GM21576 (cell line): ENCODE data around the gene ATXN1.
A peak's percentile ranks its signal among the peaks of the same experiment; 100 is the strongest.
"Not testable (repeated sequence)": the region's sequence is repeated elsewhere in the genome, so short reads cannot be mapped to it uniquely, and the experiment has no call there.

Experiments used
- ATAC-seq: cut with Tn5 transposase; IDR thresholded peaks from one replicate; pipeline ENCODE4 v1.9.1; 2021; ENCODE audit warnings: mild to moderate bottlenecking, moderate library complexity; ENCODE audit not compliant: unreplicated experiment

The ATXN1 gene

DNA sequence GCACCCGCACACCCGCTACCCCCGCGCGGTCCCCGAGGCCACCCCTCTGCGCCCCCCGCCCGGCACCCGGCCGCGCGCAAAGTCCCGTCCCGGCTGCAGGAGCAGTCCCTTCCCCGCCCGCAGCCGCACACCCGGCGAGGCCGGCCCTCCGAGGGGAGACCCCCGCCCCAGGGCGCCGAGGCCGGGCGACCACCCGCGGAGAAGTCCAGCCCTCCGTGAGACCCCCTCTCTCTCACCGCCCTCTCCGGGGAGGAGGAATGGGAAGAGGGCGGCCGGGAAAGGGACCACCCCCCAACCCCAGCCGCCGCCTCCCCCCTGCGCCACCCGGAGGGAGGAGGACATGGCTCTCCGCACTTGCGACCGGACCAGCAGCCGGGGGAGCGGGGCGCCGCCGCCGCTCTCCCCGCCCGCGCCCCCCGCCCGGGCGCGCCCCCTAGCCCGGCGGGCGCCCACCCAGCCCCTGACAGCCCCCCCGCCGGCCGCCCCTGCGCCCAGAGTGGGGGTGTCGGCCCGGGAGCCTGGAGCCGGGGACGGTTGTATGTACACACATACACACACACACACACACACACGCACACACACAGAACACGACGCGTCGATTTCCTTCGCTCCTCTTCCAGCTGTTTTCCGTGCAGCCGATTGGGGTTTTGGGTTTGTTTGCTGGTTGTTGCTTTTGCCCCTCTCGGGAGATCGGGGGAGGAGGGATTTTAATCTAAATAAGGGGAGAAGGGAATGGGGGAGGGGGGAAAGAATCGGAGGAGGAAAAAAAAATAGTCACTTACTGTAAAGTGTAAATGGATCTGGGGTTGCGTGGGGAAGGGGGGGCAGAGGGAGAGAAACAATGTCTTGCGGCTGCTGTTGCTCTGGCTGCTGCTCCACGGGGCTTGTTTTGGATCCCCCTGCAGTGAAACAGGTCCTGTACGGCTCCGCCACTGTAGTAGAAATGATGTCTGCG lies at the start of gene ATXN1:
TSS of gene ATXN1 (minus strand) at position 945 of the 955 bp plus-strand sequence.
- peak; percentile 1 for ATAC-seq

DNA sequence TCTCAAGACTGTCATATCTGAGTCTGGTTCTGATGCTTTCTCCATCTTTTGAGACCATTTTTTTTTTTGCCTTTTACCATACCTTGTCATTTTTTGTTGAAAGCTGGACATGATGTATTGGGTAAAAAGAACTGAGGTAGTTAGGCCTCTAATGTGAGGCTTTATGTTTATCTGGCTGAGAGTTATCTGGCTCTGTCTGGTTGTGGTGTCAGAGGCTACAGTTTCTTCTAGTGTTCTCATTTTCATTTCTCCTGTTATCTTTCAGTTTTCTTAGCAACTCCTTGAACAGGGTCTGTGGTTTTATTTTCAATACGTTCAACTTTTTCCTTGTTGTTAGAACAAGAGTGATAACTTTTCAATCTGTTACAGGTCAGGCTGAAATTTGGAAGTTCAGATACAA lies 49.2 kb upstream of the ATXN1 start:
- no peak for ATAC-seq

DNA sequence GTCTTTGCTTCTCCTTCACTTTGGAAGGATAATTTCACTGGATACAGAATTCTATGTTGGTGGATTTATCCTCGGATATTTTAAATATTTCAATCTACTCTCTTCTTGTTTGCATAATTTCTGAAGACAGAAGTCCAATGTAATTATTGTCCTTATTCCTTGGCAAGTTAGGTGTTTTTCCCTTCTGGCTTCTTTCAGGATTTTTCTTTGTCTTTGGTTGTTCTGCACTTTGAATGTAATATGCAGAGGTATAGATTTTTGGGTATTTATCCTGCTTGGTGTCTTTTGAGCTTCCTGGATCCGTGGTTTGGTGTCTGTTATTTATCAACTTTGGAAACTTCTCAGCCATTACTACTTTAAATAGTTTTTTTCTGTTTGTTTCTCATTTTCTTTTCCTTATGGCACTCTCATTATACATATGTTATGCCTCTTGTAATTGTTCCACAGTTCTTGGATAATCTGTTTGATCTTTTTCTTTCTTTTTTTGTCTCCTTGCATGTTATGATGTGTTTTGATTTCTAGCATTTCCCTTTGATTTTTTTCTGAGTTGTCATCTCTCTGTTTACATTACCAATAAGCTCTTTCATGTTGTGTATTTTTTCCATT lies 48.6 kb upstream of the ATXN1 start:
- no peak for ATAC-seq

DNA sequence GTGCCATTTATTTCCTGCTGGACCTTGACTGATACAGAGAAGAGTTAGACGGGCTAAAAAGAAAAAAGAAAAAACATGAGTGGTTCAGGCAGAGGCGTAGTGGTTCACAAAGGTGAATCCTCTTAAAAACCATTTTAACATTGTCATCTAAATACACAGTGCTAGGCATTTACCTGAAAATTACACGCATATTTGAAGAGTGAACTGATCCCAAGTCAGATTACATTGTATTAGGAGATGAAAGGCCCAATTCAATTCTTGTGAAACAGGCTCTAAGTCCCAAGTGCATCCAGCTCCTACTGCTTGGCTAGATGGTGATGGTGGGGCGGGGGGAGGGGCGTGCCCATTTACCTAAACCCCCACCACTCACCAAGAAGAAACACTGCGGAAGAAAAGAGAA lies 46.7 kb upstream of the ATXN1 start:
- no peak for ATAC-seq

DNA sequence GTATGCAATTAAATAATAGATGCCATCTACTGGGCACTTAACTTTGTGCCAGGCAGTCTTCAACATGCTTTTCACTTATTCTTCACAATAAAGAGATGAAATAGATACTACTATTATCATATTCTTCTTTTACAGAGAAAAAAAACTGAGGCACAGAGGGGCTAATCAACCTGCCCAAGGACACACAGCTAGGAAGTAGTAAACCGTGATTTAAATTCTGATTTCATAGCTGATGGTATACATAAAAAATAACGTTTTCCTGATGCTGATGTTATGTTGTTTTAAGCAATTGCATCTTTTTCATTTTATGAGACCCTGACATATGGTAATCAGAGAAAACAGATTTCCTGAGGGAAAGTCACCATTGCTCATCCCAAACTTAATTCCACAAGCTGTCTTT lies 45.1 kb upstream of the ATXN1 start:
- no peak for ATAC-seq

DNA sequence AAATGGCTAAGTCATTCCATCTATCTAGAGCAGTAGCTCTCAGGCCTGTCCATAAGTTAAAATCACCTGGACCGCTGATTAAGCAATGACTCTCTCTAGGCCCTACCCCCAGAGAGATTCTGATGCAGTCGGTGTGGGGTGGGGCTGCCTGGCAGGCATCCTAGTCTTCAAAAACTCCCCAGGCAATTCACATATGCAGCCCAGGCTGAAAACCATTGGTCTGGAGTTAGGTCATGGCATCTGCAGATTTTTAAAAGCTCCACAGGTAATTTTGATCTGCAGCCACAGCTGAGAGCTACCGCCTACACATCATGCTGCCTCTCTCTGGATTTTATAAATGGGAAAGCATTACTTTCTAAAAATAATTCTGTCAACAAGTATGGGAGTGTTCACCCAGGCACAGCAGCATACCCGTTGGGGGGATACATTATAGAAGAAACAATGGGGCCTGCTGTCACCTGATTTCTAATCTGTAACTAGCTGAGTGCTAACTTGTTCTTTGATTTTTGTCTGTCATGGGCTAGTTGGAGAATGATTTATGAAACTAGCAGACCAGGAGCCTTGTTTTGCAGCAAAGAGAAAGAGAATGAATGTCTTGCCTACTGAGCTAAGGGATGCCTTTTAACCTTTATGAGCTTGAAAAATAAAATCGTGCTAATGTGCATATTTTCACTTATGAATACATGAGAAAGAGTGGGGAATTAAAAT lies 44.1 kb upstream of the ATXN1 start:
- ATAC-seq: no peak

DNA sequence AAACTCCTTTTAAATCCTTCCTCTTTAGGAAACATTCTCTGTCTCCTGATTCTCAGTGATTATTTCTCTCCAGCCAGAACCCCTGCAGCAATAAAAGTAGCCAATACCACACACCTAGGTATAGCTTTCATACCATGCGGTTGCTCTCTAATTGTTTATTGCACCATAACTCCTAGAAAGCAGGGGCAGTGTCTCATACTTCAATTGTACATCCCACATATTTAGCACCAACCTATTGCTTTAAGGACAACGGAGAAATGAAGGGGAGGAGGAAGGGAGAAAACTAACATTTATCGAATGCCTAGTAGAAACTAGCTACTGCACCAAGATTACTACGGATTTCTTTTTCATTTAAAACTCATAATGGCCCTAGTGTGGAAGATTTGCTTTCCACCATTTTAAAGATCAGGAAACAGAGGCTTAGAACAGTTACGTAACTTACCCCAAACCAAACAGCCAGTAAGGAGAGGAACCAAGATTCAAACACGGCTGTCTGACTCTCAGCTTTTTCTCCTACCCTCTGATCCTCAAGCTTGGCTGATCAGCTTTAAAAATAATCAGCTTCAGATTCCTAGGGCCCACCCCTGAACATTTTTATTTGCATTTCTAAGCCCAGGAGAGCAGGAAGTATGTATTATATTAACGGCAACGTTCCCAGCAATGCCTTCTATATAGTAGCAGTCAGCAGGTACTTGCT lies 43.4 kb upstream of the ATXN1 start:
- no peak for ATAC-seq

DNA sequence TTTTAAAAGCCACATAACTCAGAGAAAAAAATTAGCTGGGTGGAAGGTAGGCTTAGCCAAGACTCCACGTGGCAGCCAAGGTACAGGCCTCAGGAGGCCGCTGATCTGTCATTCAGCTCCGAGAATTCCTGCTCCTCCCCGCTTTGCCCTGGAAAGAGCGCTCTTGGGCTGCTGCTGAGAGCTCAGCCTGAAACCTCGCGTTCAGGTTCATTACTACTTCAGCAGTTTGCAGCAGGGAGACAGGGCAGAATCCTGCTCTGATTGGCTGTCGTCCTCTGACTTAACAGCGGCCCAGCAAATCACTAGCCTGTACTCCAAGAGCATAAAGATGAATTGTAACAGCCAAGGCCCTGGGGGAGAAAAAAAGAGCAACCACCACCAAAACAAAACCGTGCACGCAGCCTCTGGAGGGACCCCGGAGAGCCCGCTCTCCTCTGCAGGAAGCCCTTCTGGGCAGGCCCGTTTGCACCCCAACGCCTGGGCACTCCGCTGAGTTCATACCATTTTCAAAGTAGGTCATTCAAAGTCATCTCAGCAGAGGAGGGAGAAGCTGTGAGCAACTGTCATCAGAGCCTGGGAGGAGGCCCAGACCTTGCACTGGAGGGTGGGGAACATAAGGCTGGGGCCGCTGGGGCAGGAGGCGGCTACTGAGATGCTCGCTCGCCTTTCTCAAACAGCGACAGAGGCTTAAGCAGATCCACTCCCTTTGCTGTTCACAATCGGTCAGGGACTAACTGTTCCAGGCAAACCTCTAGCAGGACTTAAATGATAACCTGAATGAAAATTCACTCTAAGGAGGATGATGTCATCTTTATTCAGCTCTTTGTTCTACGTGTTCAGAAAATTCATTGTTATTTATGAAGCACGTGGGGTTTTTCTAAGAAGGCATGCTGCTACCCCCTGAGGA lies 42.3 kb upstream of the ATXN1 start:
- no peak for ATAC-seq

DNA sequence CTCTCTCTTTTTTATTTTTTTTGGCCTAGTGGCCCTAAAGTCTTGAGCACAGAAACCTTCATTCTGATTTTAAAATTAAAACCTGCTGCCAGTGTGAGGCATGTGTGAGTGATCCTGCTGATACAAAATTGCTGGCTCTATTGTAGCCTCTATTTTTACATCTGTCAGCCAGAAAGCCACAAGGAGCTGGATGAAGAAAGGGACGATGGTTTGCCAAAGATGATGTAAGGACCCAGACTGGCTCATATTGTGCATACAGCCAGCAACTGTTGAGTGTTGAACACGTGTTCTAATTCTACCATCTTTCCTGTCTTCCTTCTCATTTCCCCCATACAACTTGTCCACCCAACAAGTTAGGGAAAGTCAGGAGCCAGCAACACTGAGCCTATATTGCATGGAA lies 40.8 kb upstream of the ATXN1 start:
- ATAC-seq: no peak

DNA sequence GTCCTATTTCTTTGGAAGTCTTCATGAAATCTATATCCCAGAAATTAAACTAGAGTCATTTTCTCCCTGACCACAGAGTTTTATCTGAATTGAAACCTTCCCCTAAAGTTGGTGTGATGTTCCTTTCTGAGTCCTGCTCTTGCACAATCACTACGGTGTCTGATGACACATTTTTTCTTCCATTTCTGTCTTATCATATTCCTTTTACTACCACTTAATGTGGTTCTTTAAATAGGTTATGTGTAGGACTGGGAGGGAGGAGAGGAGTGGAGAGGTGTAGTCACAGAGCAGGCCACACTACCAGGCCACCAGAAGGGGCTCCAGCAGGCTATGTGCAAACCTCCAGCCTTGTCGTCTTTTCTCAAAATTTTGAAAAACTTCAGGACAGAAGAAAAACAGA lies 39.7 kb upstream of the ATXN1 start:
- no peak for ATAC-seq

DNA sequence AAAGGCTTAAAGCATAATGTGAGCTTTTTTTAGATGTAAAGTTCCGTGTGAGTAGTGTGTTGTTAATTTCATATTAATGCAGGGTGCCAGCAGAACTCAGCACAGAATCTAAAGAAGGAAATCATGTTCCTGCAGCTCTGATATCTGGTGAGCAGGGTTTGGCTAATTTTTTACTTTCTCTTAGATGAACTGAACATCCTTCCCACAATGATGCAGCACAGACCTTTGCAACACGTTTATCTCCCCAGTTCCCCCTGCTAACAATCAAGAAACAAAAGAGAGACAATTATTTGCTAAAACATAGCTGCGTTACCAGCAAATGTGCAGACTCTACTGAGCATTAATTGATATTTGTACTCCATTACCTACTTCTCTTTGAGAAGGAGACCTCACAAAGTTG lies 39.1 kb upstream of the ATXN1 start:
- no peak for ATAC-seq

DNA sequence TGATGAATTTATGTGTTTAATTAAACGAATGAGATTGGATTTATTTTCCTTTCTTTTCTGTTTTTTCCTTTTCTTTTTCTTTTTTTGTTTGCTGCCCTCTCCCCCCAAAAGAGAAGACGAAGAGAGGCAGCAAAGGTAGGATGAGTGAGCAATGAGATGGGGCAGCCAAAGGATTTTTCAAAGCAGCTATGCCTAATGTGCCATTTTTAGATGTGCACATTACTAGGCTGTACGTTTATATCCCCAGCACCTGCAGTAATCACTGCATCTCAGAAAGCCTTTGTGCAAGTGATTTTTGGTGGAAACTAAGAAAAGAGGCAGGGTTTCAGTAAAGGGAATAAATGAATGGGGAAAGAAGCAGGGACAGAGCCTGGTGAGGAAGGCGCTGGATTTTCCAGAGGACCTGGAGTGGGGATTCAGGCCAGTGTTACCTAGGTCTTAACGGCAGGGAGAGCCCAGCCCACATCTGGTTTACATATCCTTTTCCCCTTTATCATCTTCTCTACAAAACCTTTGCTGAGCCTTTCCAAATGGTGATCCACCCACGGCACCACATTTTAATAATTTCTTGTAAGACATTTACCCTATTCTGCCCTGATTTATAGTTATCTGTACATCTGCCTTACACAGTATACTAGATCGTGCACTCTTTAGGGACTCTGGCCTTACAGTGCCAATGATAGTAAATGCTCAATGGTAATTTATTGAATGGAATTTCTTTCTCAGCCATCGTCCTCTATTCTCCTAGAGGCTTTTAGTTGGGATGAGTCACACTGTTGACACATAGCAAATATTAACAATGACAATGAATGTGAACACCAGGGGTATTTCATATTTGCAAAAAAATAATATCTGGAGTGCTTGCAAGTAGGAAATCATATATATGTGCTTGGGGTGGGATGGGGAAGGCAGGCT lies 38.3 kb upstream of the ATXN1 start:
- no peak for ATAC-seq

DNA sequence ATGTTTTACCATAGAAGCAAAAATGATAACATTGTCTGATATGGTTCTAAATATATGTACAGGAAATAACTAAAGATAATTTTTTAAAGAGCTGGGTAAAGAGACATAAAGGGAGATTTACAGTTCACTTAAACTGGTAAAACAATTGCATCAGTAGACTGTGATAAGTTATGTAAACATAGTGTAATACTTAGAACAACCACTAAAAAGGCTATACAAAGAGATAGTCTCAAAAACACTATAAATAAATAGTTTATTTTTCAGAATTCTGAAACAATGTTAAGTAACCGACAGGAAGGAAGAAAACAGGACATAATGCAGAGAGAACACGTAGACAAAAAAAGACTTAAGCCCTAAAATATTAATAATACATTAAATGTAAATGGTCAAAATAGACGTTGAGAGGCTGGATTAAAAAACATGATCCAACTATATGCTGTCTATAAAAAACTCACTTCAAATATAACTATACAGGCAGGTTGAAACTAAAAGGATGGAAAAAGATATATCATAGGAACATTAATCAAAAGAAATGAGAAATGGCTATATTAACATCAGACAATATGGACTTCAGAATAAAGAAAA lies 32.7 kb upstream of the ATXN1 start:
- no peak for ATAC-seq

DNA sequence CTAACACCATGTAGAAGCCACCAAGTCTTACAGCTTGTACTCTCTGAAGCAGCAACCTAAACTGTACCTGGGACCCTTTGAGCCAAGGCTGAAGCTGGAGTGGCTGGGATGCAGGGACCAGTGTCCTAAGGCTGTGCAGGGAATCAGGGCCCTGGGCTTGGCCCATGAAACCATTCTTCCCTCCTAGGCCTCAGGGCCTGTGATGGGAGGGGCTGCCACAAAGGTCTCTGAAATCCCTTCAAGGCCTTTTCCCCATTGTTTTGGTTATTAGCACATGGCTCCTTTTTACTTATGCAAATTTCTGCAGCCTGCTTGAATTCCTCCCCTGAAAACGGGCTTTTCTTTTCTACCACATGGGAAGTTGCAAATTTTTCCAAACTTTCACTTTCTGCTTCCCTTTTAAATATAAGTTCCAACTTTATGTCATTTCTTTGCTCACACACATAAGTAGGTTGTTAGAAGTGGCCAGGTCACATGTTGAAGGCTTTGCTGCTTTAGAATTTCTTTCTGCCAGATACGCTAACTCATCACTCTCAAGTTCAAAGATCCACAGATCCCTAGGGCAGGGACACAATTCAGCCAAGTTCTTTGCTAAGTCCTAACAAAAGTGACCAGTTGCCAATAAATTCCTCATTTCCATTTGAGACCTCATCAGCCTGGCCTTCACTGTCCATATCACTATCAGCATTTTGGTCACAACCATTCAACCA lies 28.2 kb upstream of the ATXN1 start:
- ATAC-seq: no peak

DNA sequence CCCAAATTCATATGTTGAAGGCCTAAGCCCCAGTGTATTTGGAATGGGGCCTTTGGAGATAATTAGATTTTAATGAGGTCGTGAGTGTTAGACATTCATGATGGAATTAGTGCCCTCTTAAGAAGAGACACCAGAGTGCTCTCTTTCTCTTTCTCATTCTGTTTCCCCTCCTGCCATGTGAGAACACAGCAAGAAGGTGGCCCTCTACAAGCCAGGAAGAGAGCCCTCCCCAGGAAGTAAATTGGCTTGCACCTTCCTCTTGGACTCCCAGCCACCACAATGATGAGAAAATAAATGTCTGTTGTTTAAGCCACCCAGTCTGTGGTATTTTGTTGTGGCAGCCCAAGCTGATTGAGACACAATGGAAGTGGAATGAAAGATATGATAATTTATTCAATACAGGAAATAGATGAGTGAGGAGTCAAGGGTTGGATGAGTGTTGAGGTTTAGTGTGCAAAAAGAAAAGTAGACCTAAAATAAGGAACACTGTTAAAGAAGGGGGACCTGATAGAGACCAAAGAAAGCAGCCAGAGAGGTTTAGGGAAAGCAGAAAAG lies 25.9 kb upstream of the ATXN1 start:
- ATAC-seq: no peak

DNA sequence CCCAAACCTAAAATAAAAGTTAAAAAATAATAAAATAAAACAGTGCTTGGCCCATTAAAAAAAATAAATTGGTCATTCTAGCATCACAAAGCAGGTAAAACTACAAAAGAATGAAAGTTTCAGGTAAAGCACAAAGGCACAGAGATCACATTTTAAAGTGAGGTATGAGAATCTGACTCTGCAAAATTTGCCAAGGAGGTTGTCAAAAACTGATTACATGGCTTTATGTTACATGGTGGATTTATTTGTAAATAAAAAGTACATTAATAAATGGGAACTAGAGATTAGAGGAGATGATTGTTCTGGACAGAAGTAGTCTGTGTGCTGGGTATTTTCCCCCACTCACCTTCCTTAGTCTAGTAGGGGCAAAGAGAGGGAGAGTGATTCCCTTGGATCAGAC lies 24.2 kb upstream of the ATXN1 start:
- ATAC-seq: no peak

DNA sequence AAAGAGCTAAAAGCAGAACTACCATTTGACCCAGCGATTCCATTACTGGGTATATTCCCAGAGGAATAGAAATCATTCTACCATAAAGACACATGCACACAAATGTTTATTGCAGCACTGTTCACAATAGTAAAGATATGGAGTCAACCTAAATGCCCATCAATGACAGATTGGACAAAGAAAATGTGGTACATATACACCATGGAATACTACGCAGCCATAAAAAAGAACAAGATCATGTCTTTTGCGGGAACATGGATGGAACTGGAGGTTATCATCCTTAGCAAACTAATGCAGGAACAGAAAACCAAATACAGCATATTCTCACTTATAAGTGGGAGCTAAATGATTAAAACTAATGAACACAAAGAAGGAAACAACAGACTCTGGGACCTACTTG lies 23.7 kb upstream of the ATXN1 start:
- not testable (repeated sequence) for ATAC-seq
